Neuronal stem cell (in vitro differentiated cells): ENCODE measurements around the gene CDC14B.

Source experiments
- DNase-seq: peaks from one replicate; pipeline ENCODE4 v3.0.0-alpha.2; 2013; ENCODE audit warnings: low spot score
- H2AFZ ChIP-seq: one replicate; pipeline ENCODE4 v1.6.1; 2013; ENCODE audit warnings: mild to moderate bottlenecking, low read length, inconsistent platforms
- H2AK5ac ChIP-seq: 2 replicates; pipeline ENCODE4 v1.6.1; 2013; ENCODE audit warnings: low read depth, mild to moderate bottlenecking, inconsistent platforms, low read length, moderate library complexity, mixed read lengths
- H2BK120ac ChIP-seq: 2 replicates; pipeline ENCODE4 v1.6.1; 2013; ENCODE audit warnings: low read depth, mild to moderate bottlenecking, inconsistent platforms, low read length, moderate library complexity, mixed read lengths
- H2BK12ac ChIP-seq: one replicate; pipeline ENCODE4 v1.6.1; 2013; ENCODE audit warnings: low read length, inconsistent platforms
- H2BK15ac ChIP-seq: 2 replicates; pipeline ENCODE4 v1.6.1; 2013; ENCODE audit warnings: mild to moderate bottlenecking, low read length, inconsistent platforms, mixed read lengths
- H2BK5ac ChIP-seq: one replicate; pipeline ENCODE4 v1.6.1; 2013; ENCODE audit warnings: inconsistent platforms, mild to moderate bottlenecking, low read length, moderate library complexity
- H3K14ac ChIP-seq: one replicate; pipeline ENCODE4 v1.6.1; 2013; ENCODE audit warnings: low read length, inconsistent platforms
- H3K18ac ChIP-seq: 2 replicates; pipeline ENCODE4 v1.6.1; 2013; ENCODE audit warnings: low read length, inconsistent platforms
- H3K23ac ChIP-seq: 2 replicates; pipeline ENCODE4 v1.6.1; 2013; ENCODE audit warnings: low read depth, mild to moderate bottlenecking, mixed read lengths, low read length, inconsistent platforms; ENCODE audit not compliant: poor library complexity
- H3K27ac ChIP-seq: replicated peaks from 3 replicates; pipeline ENCODE4 v1.5.1; 2013; ENCODE audit warnings: low read length, inconsistent platforms
- H3K27me3 ChIP-seq, 3 experiments: 2 replicates each; pipeline ENCODE4 v1.6.1; 2013; ENCODE audit warnings: low read length in 3 of 3, mild to moderate bottlenecking in 2 of 3, inconsistent platforms in 1 of 3, low read depth in 1 of 3, mixed read lengths in 1 of 3, moderate library complexity in 1 of 3; ENCODE audit not compliant: control insufficient read depth in 3 of 3, insufficient read depth in 3 of 3
- H3K36me3 ChIP-seq, 2 donors: replicated peaks in 1 of 2; 2 replicates each; pipeline ENCODE4 v1.6.1; 2013; ENCODE audit warnings: low read length in 2 of 2; ENCODE audit not compliant: control insufficient read depth in 2 of 2, insufficient read depth in 2 of 2
- H3K4ac ChIP-seq: 2 replicates; pipeline ENCODE4 v1.6.1; 2013; ENCODE audit warnings: inconsistent platforms, mild to moderate bottlenecking, low read length, moderate library complexity
- H3K4me1 ChIP-seq, 2 donors: 1 replicate in 1 of 2; 2 replicates in 1 of 2; pipeline ENCODE4 v1.6.1; 2013; ENCODE audit warnings: low read length in 2 of 2, low read depth in 1 of 2; ENCODE audit not compliant: control insufficient read depth in 2 of 2, insufficient read depth in 1 of 2
- H3K4me2 ChIP-seq: one replicate; pipeline ENCODE4 v1.6.1; 2013; ENCODE audit warnings: mild to moderate bottlenecking, low read length, inconsistent platforms; ENCODE audit not compliant: insufficient read depth, poor library complexity, severe bottlenecking
- H3K4me3 ChIP-seq, 2 donors: 2 replicates each; pipeline ENCODE4 v1.5.1; 2013; ENCODE audit warnings: low read length in 2 of 2, mild to moderate bottlenecking in 2 of 2, inconsistent platforms in 1 of 2, moderate library complexity in 1 of 2
- H3K79me1 ChIP-seq: one replicate; pipeline ENCODE4 v1.6.1; 2013; ENCODE audit warnings: low read depth, mild to moderate bottlenecking, inconsistent platforms, low read length, moderate library complexity
- H3K9ac ChIP-seq: one replicate; pipeline ENCODE4 v1.6.1; 2013; ENCODE audit warnings: mild to moderate bottlenecking, low read depth, low read length, inconsistent platforms; ENCODE audit not compliant: poor library complexity
- H3K9me3 ChIP-seq, 2 donors: replicated peaks in 1 of 2; 2 replicates each; pipeline versions ENCODE3 to v1.6.1; 2013; ENCODE audit warnings: low read length in 2 of 2, mild to moderate bottlenecking in 2 of 2, inconsistent platforms in 1 of 2, low read depth in 1 of 2, mixed read lengths in 1 of 2, moderate library complexity in 1 of 2; ENCODE audit not compliant: control insufficient read depth in 2 of 2, insufficient read depth in 1 of 2
- H4K8ac ChIP-seq: one replicate; pipeline ENCODE4 v1.6.1; 2013; ENCODE audit warnings: low read depth, mild to moderate bottlenecking, inconsistent platforms, low read length, moderate library complexity
- H4K91ac ChIP-seq: one replicate; pipeline ENCODE4 v1.6.1; 2013; ENCODE audit warnings: low read length, low read depth, mild to moderate bottlenecking, inconsistent platforms; ENCODE audit not compliant: poor library complexity
- WGBS, 2 donors: extraction: QIAGEN DNeasy Blood & Tissue Kit; methylation state at CpG; one replicate each; pipeline ENCODE4 v1.1.7; 2013; ENCODE audit warnings: missing lambda C conversion rate in 2 of 2, mixed read lengths in 1 of 2; ENCODE audit not compliant: insufficient read length in 2 of 2, insufficient replicate concordance in 1 of 2; ENCODE audit errors: extremely low coverage in 2 of 2; 5-methylcytosine and 5-hydroxymethylcytosine counted together

CDC14B gene

GRCh38 chr9:96458226-96458625, 161.4 kb downstream of the CDC14B start:
- Histone ChIP-seq H3K14ac (no peak overlapping the region), H3K36me3 (peaks cover 0 to 41% of the 10 kb centered on the region in 2 donors), H3K4ac (no peak overlapping the region), H3K4me3 (no peak overlapping the region), H3K18ac (no peak overlapping the region), H4K91ac (no peak overlapping the region), H3K9ac (no peak overlapping the region), H2BK120ac (no peak overlapping the region), H2BK12ac (no peak overlapping the region), H3K27me3 (no peaks in the 10 kb centered on the region), H2AK5ac (no peak overlapping the region), H3K23ac (no peak overlapping the region), H3K4me2 (no peak overlapping the region), H3K79me1 (no peaks in the 10 kb centered on the region), H4K8ac (no peak overlapping the region), H3K27ac (no peak overlapping the region), H2BK5ac (no peak overlapping the region), H2BK15ac (no peak overlapping the region), H2AFZ (no peak overlapping the region), H3K4me1 (peaks cover 2 to 10% of the 10 kb centered on the region in 2 donors), H3K9me3 (no peaks in the 10 kb centered on the region)
- WGBS, 2 donors = no CpG with 5 or more reads among the region's 8 CpGs
- DNase-seq = no peak

GRCh38 chr9:96457266-96457665, 162.4 kb downstream of the CDC14B start:
- no CpG with 5 or more reads among the region's 4 CpGs for WGBS, 2 donors

GRCh38 chr9:96453625-96454024, 166.0 kb downstream of the CDC14B start:
- Histone ChIP-seq H3K4me3 (no peak overlapping the region), H2BK5ac (no peak overlapping the region), H3K36me3 (peaks cover 0 to 4% of the 10 kb centered on the region in 2 donors), H3K23ac (no peak overlapping the region), H3K4ac (no peak overlapping the region), H3K27me3 (no peaks in the 10 kb centered on the region), H2AK5ac (no peak overlapping the region), H2BK12ac (no peak overlapping the region), H3K9me3 (no peaks in the 10 kb centered on the region), H3K4me2 (no peak overlapping the region), H3K27ac (no peak overlapping the region), H3K9ac (no peak overlapping the region), H3K4me1 (peaks cover 3 to 8% of the 10 kb centered on the region in 2 donors), H3K14ac (no peak overlapping the region), H3K79me1 (peaks cover 3% of the 10 kb centered on the region), H2BK120ac (no peak overlapping the region), H2AFZ (no peak overlapping the region), H3K18ac (no peak overlapping the region), H4K91ac (no peak overlapping the region), H2BK15ac (no peak overlapping the region), H4K8ac (no peak overlapping the region)
- no peak for DNase-seq
- no CpG with 5 or more reads among the region's 2 CpGs for WGBS, 2 donors

More at GRCh38 chr9:96457266-96457665, 162.4 kb downstream of the CDC14B start:
- Histone ChIP-seq H2AFZ (no peak overlapping the region), H3K4me2 (no peak overlapping the region), H2BK120ac (no peak overlapping the region), H4K91ac (no peak overlapping the region), H3K9ac (no peak overlapping the region), H4K8ac (no peak overlapping the region), H2BK12ac (no peak overlapping the region), H2AK5ac (no peak overlapping the region), H3K14ac (no peak overlapping the region), H2BK5ac (no peak overlapping the region), H3K9me3 (no peaks in the 10 kb centered on the region), H3K36me3 (peaks cover 0 to 35% of the 10 kb centered on the region in 2 donors), H3K27ac (no peak overlapping the region), H3K18ac (no peak overlapping the region), H3K4me1 (peaks cover 2 to 6% of the 10 kb centered on the region in 2 donors), H3K4me3 (no peak overlapping the region), H3K4ac (no peak overlapping the region), H3K79me1 (no peaks in the 10 kb centered on the region), H2BK15ac (no peak overlapping the region), H3K27me3 (no peaks in the 10 kb centered on the region), H3K23ac (no peak overlapping the region)
- no peak for DNase-seq

- no peaks in the 10 kb centered on the region for H3K36me3 ChIP-seq
- H2BK12ac ChIP-seq = no peak overlapping the region
- H3K4ac ChIP-seq = no peak overlapping the region
- peak overlapping the region; percentile 4 for H2BK15ac ChIP-seq
- peak overlapping the region; percentile 8 for H3K23ac ChIP-seq
- no peaks in the 10 kb centered on the region for H3K27me3 ChIP-seq
- H4K8ac ChIP-seq = no peak overlapping the region
- DNase-seq = no peak
- peak overlapping the region; percentile 94 for H3K4me2 ChIP-seq
- no peak overlapping the region for H2BK120ac ChIP-seq
- H3K14ac ChIP-seq = peak overlapping the region; percentile 66
- no peak overlapping the region for H2BK5ac ChIP-seq
- H3K79me1 ChIP-seq = peaks cover 3% of the 10 kb centered on the region
- no peak overlapping the region for H4K91ac ChIP-seq
- peak overlapping the region; percentile 28 for H2AK5ac ChIP-seq
- H3K27ac ChIP-seq = no peak overlapping the region
- no peaks in the 10 kb centered on the region for H3K9me3 ChIP-seq
- peaks cover 3 to 8% of the 10 kb centered on the region in 2 donors for H3K4me1 ChIP-seq
- peak overlapping the region; percentile 85 for H3K18ac ChIP-seq
- H2AFZ ChIP-seq = peak overlapping the region; percentile 99
- WGBS, 2 donors = no CpG with 5 or more reads among the region's 63 CpGs
- H3K4me3 ChIP-seq = peak overlapping the region; percentile 71 to 99
- H3K9ac ChIP-seq = peak overlapping the region; percentile 71
Observed at GRCh38 chr9:96450613-96451528, 168.8 kb downstream of the CDC14B start.
